IMR-90 (cell line): Measurements from ENCODE around the gene POU2F1. TPM values are rescaled to one million over a fixed set of nuclear protein-coding genes. Genes with fewer than 3 reads are reported as not detected.

ENCODE experiments used
- ATAC-seq: fragments of 200-7000 bp; cut with Tn5 transposase; 2 replicates; pipeline ENCODE4 v1.9.1; 2020; ENCODE audit warnings: low read depth, mild to moderate bottlenecking, moderate library complexity
- BruUV-seq: library from RNA; stranded (reverse); fragments of 400-500 nt; replicated peaks from 2 replicates; lab custom pipeline; 2021; lab: Mats Ljungman, UMichigan
- CTCF ChIA-PET: fragments of 300-600 bp; formaldehyde crosslinking; extraction: SDS; loops from one replicate; lab custom pipeline; 2021; ENCODE audit warnings: antibody characterized with exemption; lab: Yijun Ruan, JAX
- POLR2A ChIA-PET: fragments of 300-600 bp; sonication (Branson Sonifier 250); formaldehyde crosslinking; loops from one replicate; lab custom pipeline; 2022; ENCODE audit warnings: antibody characterized with exemption; ENCODE audit not compliant: unreplicated experiment; lab: Charles Lee
- DNase-seq: peaks from one replicate; pipeline ENCODE4 v3.0.0; 2013
- H2AFZ ChIP-seq: replicated peaks from 2 replicates; pipeline ENCODE3; 2013; ENCODE audit warnings: low read length, mild to moderate bottlenecking; ENCODE audit not compliant: poor library complexity
- H2AK5ac ChIP-seq: 2 replicates; pipeline ENCODE4 v1.6.1; 2013; ENCODE audit warnings: low read depth, low read length, inconsistent platforms
- H2AK9ac ChIP-seq: replicated peaks from 2 replicates; pipeline ENCODE3; 2013; ENCODE audit warnings: mild to moderate bottlenecking, low read depth, low read length, moderate library complexity; ENCODE audit not compliant: poor library complexity
- H2BK120ac ChIP-seq: 2 replicates; pipeline ENCODE4 v1.6.1; 2013; ENCODE audit warnings: low read depth, low read length, inconsistent platforms
- H2BK15ac ChIP-seq: 3 replicates; pipeline ENCODE4 v1.6.1; 2013; ENCODE audit warnings: low read depth, low read length, inconsistent platforms
- H2BK20ac ChIP-seq: 2 replicates; pipeline ENCODE4 v1.6.1; 2013; ENCODE audit warnings: low read depth, mild to moderate bottlenecking, inconsistent platforms, low read length, moderate library complexity
- H2BK5ac ChIP-seq: 2 replicates; pipeline ENCODE4 v1.6.1; 2013; ENCODE audit warnings: mild to moderate bottlenecking, low read depth, low read length, inconsistent platforms; ENCODE audit not compliant: poor library complexity, severe bottlenecking
- H3K14ac ChIP-seq: replicated peaks from 2 replicates; pipeline ENCODE4 v1.6.1; 2013; ENCODE audit warnings: low read depth, low read length, inconsistent platforms
- H3K18ac ChIP-seq: 2 replicates; pipeline ENCODE4 v1.6.1; 2013; ENCODE audit warnings: low read depth, low read length, control low read depth
- H3K23ac ChIP-seq: 2 replicates; pipeline ENCODE4 v1.6.1; 2013; ENCODE audit warnings: low read depth, low read length, inconsistent platforms
- H3K27ac ChIP-seq: 2 replicates; pipeline ENCODE4 v1.5.1; 2013; ENCODE audit warnings: mild to moderate bottlenecking, control low read depth, low read length; ENCODE audit not compliant: insufficient read depth
- H3K27me3 ChIP-seq: 2 replicates; pipeline ENCODE4 v1.6.1; 2013; ENCODE audit warnings: low read length; ENCODE audit not compliant: control insufficient read depth, insufficient read depth
- H3K36me3 ChIP-seq: 2 replicates; pipeline ENCODE4 v1.6.1; 2013; ENCODE audit warnings: low read length, mixed read lengths; ENCODE audit not compliant: control insufficient read depth, insufficient read depth
- H3K4ac ChIP-seq: 2 replicates; pipeline ENCODE4 v1.6.1; 2013; ENCODE audit warnings: low read depth, low read length, inconsistent platforms
- H3K4me1 ChIP-seq: 2 replicates; pipeline ENCODE4 v1.6.1; 2013; ENCODE audit warnings: low read length, mixed read lengths; ENCODE audit not compliant: control insufficient read depth, insufficient read depth
- H3K4me2 ChIP-seq: 2 replicates; pipeline ENCODE4 v1.6.1; 2013; ENCODE audit warnings: low read depth, mild to moderate bottlenecking, control low read depth, low read length, moderate library complexity
- H3K4me3 ChIP-seq: 2 replicates; pipeline ENCODE4 v1.5.1; 2013; ENCODE audit warnings: low read depth, mild to moderate bottlenecking, control low read depth, low read length, moderate library complexity; ENCODE audit not compliant: insufficient read depth
- H3K56ac ChIP-seq: 2 replicates; pipeline ENCODE4 v1.6.1; 2013; ENCODE audit warnings: low read length, inconsistent platforms; ENCODE audit not compliant: insufficient read depth; ENCODE audit errors: extremely low read depth
- H3K79me1 ChIP-seq, 2 experiments: 2 replicates each; pipeline ENCODE4 v1.6.1; 2013; ENCODE audit warnings: low read length in 2 of 2, inconsistent platforms in 1 of 2, low read depth in 1 of 2
- H3K9ac ChIP-seq: 2 replicates; pipeline ENCODE4 v1.6.1; 2013; ENCODE audit warnings: low read depth, low read length, control low read depth
- H3K9me1 ChIP-seq: 2 replicates; pipeline ENCODE4 v1.6.1; 2013; ENCODE audit warnings: low read length, inconsistent platforms; ENCODE audit not compliant: insufficient read depth
- H3K9me3 ChIP-seq: 2 replicates; pipeline ENCODE4 v1.6.1; 2013; ENCODE audit warnings: low read length; ENCODE audit not compliant: control insufficient read depth, insufficient read depth
- H4K20me1 ChIP-seq: 2 replicates; pipeline ENCODE4 v1.6.1; 2013; ENCODE audit warnings: low read length, inconsistent platforms; ENCODE audit not compliant: insufficient read depth
- H4K5ac ChIP-seq: 2 replicates; pipeline ENCODE4 v1.6.1; 2013; ENCODE audit warnings: mild to moderate bottlenecking, low read depth, low read length, control low read depth
- H4K8ac ChIP-seq, 2 experiments: 2 replicates each; pipeline ENCODE4 v1.6.1; 2013; ENCODE audit warnings: low read depth in 2 of 2, low read length in 2 of 2, control low read depth in 1 of 2, inconsistent platforms in 1 of 2
- H4K91ac ChIP-seq: 2 replicates; pipeline ENCODE4 v1.6.1; 2013; ENCODE audit warnings: low read depth, low read length, inconsistent platforms; ENCODE audit not compliant: insufficient read depth
- BHLHE40 ChIP-seq: fragments of 150-350 bp; IDR thresholded peaks from 2 replicates; pipeline ENCODE4 v1.6.1; 2016; ENCODE audit warnings: mild to moderate bottlenecking, low read depth, low read length
- CEBPB ChIP-seq: IDR thresholded peaks from 2 replicates; pipeline ENCODE4 v1.6.1; 2012; ENCODE audit warnings: low read depth, low read length, improper control_type of control experiment
- CHD1 ChIP-seq: IDR thresholded peaks from 2 replicates; pipeline ENCODE4 v1.6.1; 2012; ENCODE audit warnings: low read depth, low read length, improper control_type of control experiment
- MAFK ChIP-seq: IDR thresholded peaks from 2 replicates; pipeline ENCODE4 v1.6.1; 2012; ENCODE audit warnings: low read depth, low read length, improper control_type of control experiment
- MXI1 ChIP-seq: IDR thresholded peaks from 2 replicates; pipeline ENCODE4 v1.6.1; 2012; ENCODE audit warnings: low read depth, mild to moderate bottlenecking, low read length, moderate library complexity, borderline replicate concordance
- NFE2L2 ChIP-seq: fragments of 150-350 bp; IDR thresholded peaks from 2 replicates; pipeline ENCODE4 v1.6.1; 2016; ENCODE audit warnings: low read depth, mild to moderate bottlenecking, low read length
- SMC3 ChIP-seq: fragments of 150-350 bp; IDR thresholded peaks from 2 replicates; pipeline ENCODE4 v1.6.1; 2016; ENCODE audit warnings: low read depth, mild to moderate bottlenecking, antibody characterized with exemption, low read length, moderate library complexity
- USF2 ChIP-seq: fragments of 150-350 bp; IDR thresholded peaks from 2 replicates; pipeline ENCODE4 v1.6.1; 2017; ENCODE audit warnings: mild to moderate bottlenecking, antibody characterized with exemption, low read length, low read depth
- WGBS, 2 experiments: methylation state at CpG; one replicate each; pipeline versions ENCODE4 v1.1.5 to v1.1.7; 2013; ENCODE audit warnings: missing lambda C conversion rate in 2 of 2; ENCODE audit not compliant: insufficient read length in 1 of 2; ENCODE audit errors: extremely low coverage in 2 of 2; 5-methylcytosine and 5-hydroxymethylcytosine counted together
- dilution Hi-C: fragments of 300-500 bp; cut with HindIII; formaldehyde crosslinking; loops from one replicate; pipeline ENCODE4 v1.14.3; 2018; ENCODE audit warnings: low sequenced_read_pairs; ENCODE audit not compliant: unreplicated experiment
- in situ Hi-C: fragments of 300-500 bp; cut with MboI; formaldehyde crosslinking; loops from 3 replicates; pipeline ENCODE4 v1.14.3; 2019; ENCODE audit warnings: low sequenced_read_pairs, inconsistent platforms, mixed read lengths
- intact Hi-C: fragments of 100-400 bp; cut with micrococcal nuclease; formaldehyde crosslinking; loops from 2 replicates; pipeline ENCODE4 v1.10.0; 2022
- polyA plus RNA-seq, 3 experiments: library from polyadenylated mRNA; depleted of rRNA; stranded (reverse); fragments of >200 nt; gene quantifications; 2 replicates each; pipeline ENCODE4 v1.2.3, GENCODE V29; 2012; ENCODE audit warnings: low replicate concordance in 1 of 3
- total RNA-seq: library from RNA; depleted of rRNA; stranded (reverse); fragments of >200 nt; gene quantifications from 2 replicates; pipeline ENCODE4 v1.2.3, GENCODE V29; 2012

Gene POU2F1
- total and polyA plus RNA-seq, 2 of the 4 experiments (the other 2 are of a cell fraction) = 1.2 to 3.4 TPM

GRCh38 chr1:167450843-167451242 lies 230.2 kb downstream of the POU2F1 start:
- no CpG with 5 or more reads among the region's 5 CpGs for WGBS, 2 experiments
- intact Hi-C loops = loop anchor here (10.0 kb wide), 1 partner anchor 234 kb away; no protein-coding TSS in a partner anchor
- dilution Hi-C loops = no loop called here

More at GRCh38 chr1:167450843-167451242, 230.2 kb downstream of the POU2F1 start:
- Histone ChIP-seq H3K56ac (no peak overlapping the region), H3K14ac (no peak overlapping the region), H3K18ac (no peak overlapping the region), H4K20me1 (no peaks in the 10 kb centered on the region), H2BK5ac (no peak overlapping the region), H3K9ac (no peak overlapping the region), H2AFZ (no peak overlapping the region), H3K79me1 (no peaks in the 10 kb centered on the region), H3K4ac (no peak overlapping the region), H2BK15ac (no peak overlapping the region), H2BK20ac (no peak overlapping the region), H4K5ac (no peak overlapping the region), H3K27me3 (peaks cover 14% of the 10 kb centered on the region), H2AK9ac (no peak overlapping the region), H3K4me3 (no peak overlapping the region), H4K91ac (no peak overlapping the region), H4K8ac (no peak overlapping the region), H2BK120ac (no peak overlapping the region), H3K9me1 (no peaks in the 10 kb centered on the region), H3K4me2 (no peak overlapping the region), H3K36me3 (no peaks in the 10 kb centered on the region), H2AK5ac (no peak overlapping the region), H3K23ac (no peak overlapping the region), H3K9me3 (no peaks in the 10 kb centered on the region), H3K27ac (no peak overlapping the region), H3K4me1 (no peaks in the 10 kb centered on the region)
- ATAC-seq (no peak), DNase-seq (no peak)
- POLR2A ChIA-PET = no interaction called here
- CTCF ChIA-PET = no interaction called here
- in situ Hi-C loops = no loop called here
- no TSS peak for BruUV-seq
- no peak for TF ChIP-seq MAFK
- no peak for TF ChIP-seq MXI1
- no peak for TF ChIP-seq SMC3
- no peak for TF ChIP-seq CHD1
- no peak for TF ChIP-seq NFE2L2
- no peak for TF ChIP-seq BHLHE40
- TF ChIP-seq USF2 = no peak
- TF ChIP-seq CEBPB = no peak
